GM12865 (cell line): ENCODE measurements around the gene TTC34.

Source experiments
- DNase-seq: peaks from one replicate; pipeline ENCODE4 v3.0.0; 2010; ENCODE audit warnings: low read depth
- H3K4me3 ChIP-seq: 2 replicates; pipeline ENCODE4 v1.5.1; 2011; ENCODE audit warnings: mild to moderate bottlenecking, low read depth, low read length, control low read depth
- TF ChIP-seq, protein P1 (sequence below): IDR thresholded peaks from 2 replicates; pipeline ENCODE4 v1.5.1; 2011; ENCODE audit warnings: low read length, control low read depth, low read depth, inconsistent platforms; ENCODE audit not compliant: insufficient read depth; ENCODE audit errors: missing control alignments

Gene TTC34

DNA sequence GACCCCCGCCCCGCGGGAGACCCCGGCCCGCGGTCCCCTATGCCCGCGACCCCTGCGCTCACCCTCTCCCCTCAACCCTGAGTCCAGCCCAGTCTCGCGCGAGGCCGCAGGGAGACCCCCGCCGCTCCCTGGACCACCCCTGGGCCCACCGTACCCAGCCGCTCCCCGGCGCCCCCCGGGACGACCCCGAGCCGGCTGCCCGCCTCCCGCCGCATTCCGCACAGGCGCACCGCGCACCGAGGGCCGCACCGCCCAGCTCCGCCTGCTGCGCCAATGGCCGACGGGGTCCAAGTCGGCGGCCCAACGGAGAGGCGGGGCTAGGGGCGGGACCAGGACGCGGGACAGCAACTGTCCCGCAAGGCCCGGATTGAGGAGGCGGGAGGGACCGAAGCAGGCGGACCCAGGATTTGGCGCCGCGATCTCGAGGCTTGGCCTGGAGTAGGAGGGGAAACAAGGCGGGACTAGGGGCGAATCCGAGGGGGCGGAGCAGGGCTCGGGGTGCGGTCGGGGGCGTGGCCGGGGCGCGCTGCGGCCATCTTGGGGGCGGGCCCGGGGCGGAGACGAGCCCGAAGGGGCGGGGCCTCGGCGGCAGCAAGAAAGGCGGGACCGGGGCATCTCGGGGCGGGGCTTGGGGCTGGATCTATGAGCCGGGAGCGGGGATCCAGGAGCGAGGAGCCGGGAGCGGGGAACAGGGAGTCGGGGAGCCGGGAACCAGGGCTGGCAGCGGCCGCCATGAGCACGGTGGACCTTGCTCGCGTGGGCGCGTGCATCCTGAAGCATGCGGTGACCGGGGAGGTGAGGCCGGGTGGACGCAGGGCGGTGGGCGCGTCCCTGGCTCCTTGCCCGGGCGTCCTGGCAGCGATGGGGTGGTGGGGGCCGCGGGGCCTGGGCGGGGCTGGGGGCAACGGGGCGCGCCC lies 215.1 kb downstream of the TTC34 start, which contains the start of gene PRXL2B:
TSS of gene PRXL2B (plus strand) at position 624 of the 917 bp plus-strand sequence. CDS start at position 733, 109 bp downstream.
- peak; percentile 99 for DNase-seq
- TF ChIP-seq, protein P1, sequence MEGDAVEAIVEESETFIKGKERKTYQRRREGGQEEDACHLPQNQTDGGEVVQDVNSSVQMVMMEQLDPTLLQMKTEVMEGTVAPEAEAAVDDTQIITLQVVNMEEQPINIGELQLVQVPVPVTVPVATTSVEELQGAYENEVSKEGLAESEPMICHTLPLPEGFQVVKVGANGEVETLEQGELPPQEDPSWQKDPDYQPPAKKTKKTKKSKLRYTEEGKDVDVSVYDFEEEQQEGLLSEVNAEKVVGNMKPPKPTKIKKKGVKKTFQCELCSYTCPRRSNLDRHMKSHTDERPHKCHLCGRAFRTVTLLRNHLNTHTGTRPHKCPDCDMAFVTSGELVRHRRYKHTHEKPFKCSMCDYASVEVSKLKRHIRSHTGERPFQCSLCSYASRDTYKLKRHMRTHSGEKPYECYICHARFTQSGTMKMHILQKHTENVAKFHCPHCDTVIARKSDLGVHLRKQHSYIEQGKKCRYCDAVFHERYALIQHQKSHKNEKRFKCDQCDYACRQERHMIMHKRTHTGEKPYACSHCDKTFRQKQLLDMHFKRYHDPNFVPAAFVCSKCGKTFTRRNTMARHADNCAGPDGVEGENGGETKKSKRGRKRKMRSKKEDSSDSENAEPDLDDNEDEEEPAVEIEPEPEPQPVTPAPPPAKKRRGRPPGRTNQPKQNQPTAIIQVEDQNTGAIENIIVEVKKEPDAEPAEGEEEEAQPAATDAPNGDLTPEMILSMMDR, result no peak
- peak within 1 kb of the TSS; percentile 96 for H3K4me3 ChIP-seq
